Activated CD4-positive, alpha-beta memory T cell treated with anti-CD3 and anti-CD28 coated beads, Interleukin-2, amount 10 ng/mL, durations not matched to agents 7 days and 5 days (primary cell): ENCODE results near the gene DZANK1. TPM values are rescaled to one million over a fixed set of nuclear protein-coding genes. Genes with fewer than 3 reads are reported as not detected.
"Not testable (repeated sequence)": the region's sequence is repeated elsewhere in the genome, so short reads cannot be mapped to it uniquely, and the experiment has no call there.

Experiments
- CTCF ChIA-PET: fragments of 350-600 bp; sonication (Branson Sonifier 250); formaldehyde crosslinking; loops from one replicate; lab custom pipeline; 2021; ENCODE audit warnings: antibody characterized with exemption, inconsistent platforms; lab: Charles Lee
- POLR2A ChIA-PET: fragments of 350-600 bp; sonication (Branson Sonifier 250); formaldehyde crosslinking; loops from one replicate; lab custom pipeline; 2021; ENCODE audit warnings: antibody characterized with exemption; lab: Charles Lee
- DNase-seq: peaks from one replicate; pipeline ENCODE4 v3.0.0-alpha.2; 2020
- H3K27ac Mint-ChIP-seq: one replicate; pipeline ENCODE4 v1.8.0; 2021; ENCODE audit warnings: mild to moderate bottlenecking, mixed read lengths
- H3K27me3 Mint-ChIP-seq: one replicate; pipeline ENCODE4 v1.8.0; 2021; ENCODE audit warnings: mixed read lengths
- H3K36me3 Mint-ChIP-seq: one replicate; pipeline ENCODE4 v1.8.0; 2021; ENCODE audit warnings: low read depth, mixed read lengths
- H3K4me1 Mint-ChIP-seq: one replicate; pipeline ENCODE4 v1.8.0; 2021; ENCODE audit warnings: mixed read lengths
- H3K4me3 Mint-ChIP-seq: one replicate; pipeline ENCODE4 v1.8.0; 2021; ENCODE audit warnings: mild to moderate bottlenecking, mixed read lengths
- H3K9me3 Mint-ChIP-seq: one replicate; pipeline ENCODE4 v1.8.0; 2021; ENCODE audit warnings: mixed read lengths
- total RNA-seq, 2 experiments: library from RNA; stranded (reverse); gene quantifications; one replicate each; pipeline ENCODE4 v1.2.3, GENCODE V29; 2021

Gene DZANK1
- total RNA-seq, 2 experiments from 2014 or later = 1.4 to 1.5 TPM

DNA sequence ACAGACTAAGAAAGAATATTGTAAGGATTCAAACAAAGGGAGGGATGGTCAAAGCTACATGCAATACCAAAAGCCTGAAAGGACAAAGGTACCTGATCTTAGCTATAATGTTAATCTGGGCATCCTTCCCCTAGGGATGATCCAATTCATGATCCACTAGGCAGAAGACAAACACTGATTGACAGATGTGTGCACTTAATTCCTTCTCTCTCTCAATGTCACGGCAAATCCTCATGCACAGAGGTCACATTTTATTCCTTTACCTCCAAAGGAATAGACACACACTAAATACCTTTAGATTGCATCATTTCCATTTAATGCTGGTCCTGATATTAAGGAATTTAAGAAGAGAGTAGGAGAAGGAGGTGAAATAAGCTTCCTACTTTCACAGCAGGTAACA is 105.2 kb downstream of the DZANK1 start:
- POLR2A ChIA-PET = no interaction called here
- Mint-ChIP-seq H3K4me3 (no peak overlapping the region), H3K9me3 (no peaks in the 10 kb centered on the region), H3K27ac (no peak overlapping the region), H3K27me3 (no peaks in the 10 kb centered on the region), H3K4me1 (peaks cover 5% of the 10 kb centered on the region), H3K36me3 (no peaks in the 10 kb centered on the region)
- CTCF ChIA-PET = no interaction called here
- DNase-seq = no peak

DNA sequence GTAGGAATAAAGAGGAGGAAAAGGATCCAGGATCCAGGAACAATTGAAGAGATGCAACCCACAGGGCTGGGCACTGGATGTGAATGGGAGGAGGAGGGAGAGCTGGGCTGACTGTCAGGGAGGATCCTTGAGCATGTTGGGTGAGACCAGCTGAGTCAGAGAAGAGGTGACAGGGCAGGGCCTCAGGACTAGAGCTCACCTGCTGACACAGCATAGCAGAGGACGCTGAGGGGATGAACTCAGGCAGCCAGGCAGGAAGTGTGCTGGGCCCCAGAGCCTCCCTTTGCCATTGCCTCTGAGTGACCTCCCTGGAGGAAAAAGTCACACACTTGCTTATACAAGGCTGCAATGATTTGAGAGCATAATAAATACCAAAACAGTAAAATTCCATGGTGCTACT is 106.2 kb downstream of the DZANK1 start:
- Mint-ChIP-seq H3K27me3 (peaks cover under 1% of the 10 kb centered on the region), H3K36me3 (no peaks in the 10 kb centered on the region), H3K9me3 (no peaks in the 10 kb centered on the region), H3K4me1 (peaks cover 5% of the 10 kb centered on the region), H3K27ac (no peak overlapping the region), H3K4me3 (no peak overlapping the region)
- ChIA-PET CTCF (no interaction called here), POLR2A (no interaction called here)
- DNase-seq = no peak

DNA sequence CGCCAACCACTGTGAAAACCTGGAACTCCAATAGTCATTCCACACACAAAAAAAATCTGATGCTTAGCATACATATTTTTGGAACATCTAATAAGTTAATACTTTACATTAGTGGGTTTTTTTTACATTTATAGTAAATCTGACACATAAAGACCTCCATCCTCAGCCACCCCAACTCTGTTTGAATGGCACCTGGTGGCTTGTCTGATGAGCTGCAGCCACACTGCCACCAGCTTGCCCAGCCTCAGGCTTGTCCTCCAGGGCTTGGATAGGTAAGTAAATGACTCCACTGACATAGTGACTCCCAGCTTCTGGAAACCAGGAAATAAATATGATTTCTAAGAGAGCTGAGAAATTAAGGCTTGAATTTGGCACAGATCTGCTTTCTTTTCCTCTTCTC is 107.0 kb downstream of the DZANK1 start:
- POLR2A ChIA-PET = no interaction called here
- Mint-ChIP-seq H3K4me3 (no peak overlapping the region), H3K9me3 (no peaks in the 10 kb centered on the region), H3K36me3 (no peaks in the 10 kb centered on the region), H3K27me3 (peaks cover 4% of the 10 kb centered on the region), H3K4me1 (peaks cover 5% of the 10 kb centered on the region), H3K27ac (no peak overlapping the region)
- DNase-seq = no peak
- CTCF ChIA-PET = no interaction called here

DNA sequence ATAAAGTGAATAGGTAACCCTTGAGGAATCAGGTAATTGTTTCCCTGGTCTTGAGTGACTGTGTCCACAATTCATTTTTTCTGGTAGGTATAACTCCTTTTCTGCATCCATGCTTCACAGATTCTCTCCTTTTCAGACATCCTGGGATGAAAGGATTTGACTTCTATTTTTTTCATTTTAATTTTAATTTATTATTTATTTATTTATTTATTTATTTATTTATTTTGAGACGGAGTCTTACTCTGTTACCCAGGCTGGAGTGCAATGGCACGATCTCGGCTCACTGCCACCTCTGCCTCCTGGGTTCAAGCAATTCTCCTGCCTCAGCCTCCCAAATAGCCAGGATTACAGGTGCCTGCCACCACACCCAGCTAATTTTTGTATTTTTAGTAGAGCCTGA is 117.1 kb downstream of the DZANK1 start:
- H3K4me1 Mint-ChIP-seq, DNase-seq, H3K27ac Mint-ChIP-seq, H3K27me3 Mint-ChIP-seq, CTCF ChIA-PET, H3K4me3 Mint-ChIP-seq, H3K9me3 Mint-ChIP-seq, H3K36me3 Mint-ChIP-seq, POLR2A ChIA-PET: not testable (repeated sequence)

Other genes with a start within 250 kb of the DZANK1 start
- 10 to 100 TPM in 1 of 2 experiments, 1 to 10 TPM in 1; 8.4 to 10.2 TPM for gene ZNF133, start 178.5 kb downstream of the DZANK1 start, total RNA-seq
- 10 to 100 TPM in 1 of 2 experiments, 1 to 10 TPM in 1; 7.7 to 10.1 TPM for gene POLR3F, start 360 bp upstream of the DZANK1 start, total RNA-seq
- gene RBBP9, start 30.2 kb upstream of the DZANK1 start, total RNA-seq = 10 to 100 TPM; 18.0 to 20.4 TPM
- 100 to 1,000 TPM in 1 of 2 experiments, 10 to 100 TPM in 1; 95.2 to 101 TPM for gene SEC23B, start 40.9 kb upstream of the DZANK1 start, total RNA-seq
- gene SMIM26, start 100.4 kb upstream of the DZANK1 start, total RNA-seq = 10 to 100 TPM; 61.4 to 64.7 TPM
- 10 to 100 TPM; 28.6 to 33.4 TPM for gene DTD1, start 121.0 kb upstream of the DZANK1 start, total RNA-seq